Suprapubic skin (tissue), 4 donors: ENCODE results near the gene ZNF423.

Source experiments
- EP300 ChIP-seq: sonication (generic); formaldehyde crosslinking; IDR thresholded peaks from one replicate; pipeline ENCODE4 v1.6.1; 2017; ENCODE audit warnings: antibody characterized with exemption
- POLR2A ChIP-seq, 2 donors: fragments of 450-650 bp; IDR thresholded peaks; one replicate each; pipeline ENCODE4 v1.6.1; 2017; ENCODE audit warnings: antibody characterized with exemption in 2 of 2, mild to moderate bottlenecking in 2 of 2, moderate library complexity in 2 of 2
- POLR2AphosphoS5 ChIP-seq, 3 donors: sonication (generic); formaldehyde crosslinking; IDR thresholded peaks; one replicate each; pipeline ENCODE4 v1.6.1; 2017; ENCODE audit warnings: antibody characterized with exemption in 3 of 3
- TF ChIP-seq, protein P1 (sequence below), 2 donors: fragments of 200-600 bp in 1 of 2; fragments of 450-650 bp in 1 of 2; sonication (generic) in 1 of 2; IDR thresholded peaks; one replicate each; pipeline ENCODE4 v1.5.1; 2016 to 2019; ENCODE audit warnings: antibody characterized with exemption in 2 of 2, mild to moderate bottlenecking in 1 of 2, moderate library complexity in 1 of 2

DNA sequence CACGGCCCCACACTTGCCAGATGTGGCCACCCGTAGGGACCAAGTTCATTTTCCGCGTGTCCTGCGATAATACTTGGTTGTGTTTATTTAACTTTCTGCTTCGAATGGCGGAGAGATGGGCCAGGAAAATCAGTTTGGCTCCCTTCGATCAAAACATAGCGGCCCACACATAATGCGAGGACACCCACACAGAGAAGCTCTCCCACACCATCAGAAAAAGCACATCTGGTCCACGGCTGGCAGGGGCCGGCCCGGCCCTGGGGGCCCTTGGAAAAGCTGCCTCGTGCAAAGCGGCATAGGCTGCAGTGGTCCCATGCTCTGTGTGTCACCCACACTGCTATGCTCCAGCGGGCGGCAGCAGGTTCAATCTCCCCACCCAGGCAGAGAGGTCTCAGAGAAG, 46.9 kb downstream of the ZNF423 start:
- TF ChIP-seq, protein P1, sequence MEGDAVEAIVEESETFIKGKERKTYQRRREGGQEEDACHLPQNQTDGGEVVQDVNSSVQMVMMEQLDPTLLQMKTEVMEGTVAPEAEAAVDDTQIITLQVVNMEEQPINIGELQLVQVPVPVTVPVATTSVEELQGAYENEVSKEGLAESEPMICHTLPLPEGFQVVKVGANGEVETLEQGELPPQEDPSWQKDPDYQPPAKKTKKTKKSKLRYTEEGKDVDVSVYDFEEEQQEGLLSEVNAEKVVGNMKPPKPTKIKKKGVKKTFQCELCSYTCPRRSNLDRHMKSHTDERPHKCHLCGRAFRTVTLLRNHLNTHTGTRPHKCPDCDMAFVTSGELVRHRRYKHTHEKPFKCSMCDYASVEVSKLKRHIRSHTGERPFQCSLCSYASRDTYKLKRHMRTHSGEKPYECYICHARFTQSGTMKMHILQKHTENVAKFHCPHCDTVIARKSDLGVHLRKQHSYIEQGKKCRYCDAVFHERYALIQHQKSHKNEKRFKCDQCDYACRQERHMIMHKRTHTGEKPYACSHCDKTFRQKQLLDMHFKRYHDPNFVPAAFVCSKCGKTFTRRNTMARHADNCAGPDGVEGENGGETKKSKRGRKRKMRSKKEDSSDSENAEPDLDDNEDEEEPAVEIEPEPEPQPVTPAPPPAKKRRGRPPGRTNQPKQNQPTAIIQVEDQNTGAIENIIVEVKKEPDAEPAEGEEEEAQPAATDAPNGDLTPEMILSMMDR (IDR thresholded peaks at IDR 0.05), result no peak
- TF ChIP-seq EP300 (no peak), POLR2AphosphoS5 (IDR thresholded peaks at IDR 0.05) (no peak), POLR2A (IDR thresholded peaks at IDR 0.05) (no peak)
